ENCODE results near the gene MBNL1.

DNA sequence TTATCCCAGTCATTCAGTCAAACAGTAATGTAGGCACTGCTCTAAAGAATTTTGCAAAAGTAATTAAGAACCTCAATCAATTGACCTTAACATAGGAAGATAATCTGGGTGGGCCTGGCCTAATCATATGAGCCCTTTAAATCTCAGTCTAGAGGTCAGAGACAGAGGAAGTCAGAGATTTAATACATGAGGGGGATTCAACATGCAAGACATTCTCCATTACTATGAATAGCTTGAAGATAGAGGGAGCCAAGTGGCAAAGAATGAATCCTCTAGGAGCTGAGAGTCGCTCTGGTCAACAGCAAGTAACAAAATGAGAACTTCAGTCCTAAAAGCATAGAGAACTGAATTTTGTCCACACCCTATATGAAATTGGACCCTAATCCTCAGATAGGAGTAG is 39.0 kb upstream of the MBNL1 start:
- TF ChIP-seq, protein P1, sequence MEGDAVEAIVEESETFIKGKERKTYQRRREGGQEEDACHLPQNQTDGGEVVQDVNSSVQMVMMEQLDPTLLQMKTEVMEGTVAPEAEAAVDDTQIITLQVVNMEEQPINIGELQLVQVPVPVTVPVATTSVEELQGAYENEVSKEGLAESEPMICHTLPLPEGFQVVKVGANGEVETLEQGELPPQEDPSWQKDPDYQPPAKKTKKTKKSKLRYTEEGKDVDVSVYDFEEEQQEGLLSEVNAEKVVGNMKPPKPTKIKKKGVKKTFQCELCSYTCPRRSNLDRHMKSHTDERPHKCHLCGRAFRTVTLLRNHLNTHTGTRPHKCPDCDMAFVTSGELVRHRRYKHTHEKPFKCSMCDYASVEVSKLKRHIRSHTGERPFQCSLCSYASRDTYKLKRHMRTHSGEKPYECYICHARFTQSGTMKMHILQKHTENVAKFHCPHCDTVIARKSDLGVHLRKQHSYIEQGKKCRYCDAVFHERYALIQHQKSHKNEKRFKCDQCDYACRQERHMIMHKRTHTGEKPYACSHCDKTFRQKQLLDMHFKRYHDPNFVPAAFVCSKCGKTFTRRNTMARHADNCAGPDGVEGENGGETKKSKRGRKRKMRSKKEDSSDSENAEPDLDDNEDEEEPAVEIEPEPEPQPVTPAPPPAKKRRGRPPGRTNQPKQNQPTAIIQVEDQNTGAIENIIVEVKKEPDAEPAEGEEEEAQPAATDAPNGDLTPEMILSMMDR (IDR thresholded peaks at IDR 0.05) = no peak
- no peak for TF ChIP-seq EZH2 (IDR thresholded peaks at IDR 0.05)

Measured in neural progenitor cell (in vitro differentiated cells).